Measurements from ENCODE around the gene OSTN.

OSTN gene

GRCh38 chr3:191234216-191234615 lies 35.2 kb downstream of the OSTN start (continued):
- no peak for TF ChIP-seq BACH2 (CRISPR knock-in tag; IDR thresholded peaks at IDR 0.05; ENCODE audit: borderline replicate concordance)
- no peak for TF ChIP-seq ZFP3 (CRISPR knock-in tag; IDR thresholded peaks at IDR 0.05)
- TF ChIP-seq ZNF70 (CRISPR knock-in tag; IDR thresholded peaks at IDR 0.05), result no peak
- no peak for TF ChIP-seq ZC3H10 (CRISPR knock-in tag; IDR thresholded peaks at IDR 0.05)
- TF ChIP-seq PPARA (CRISPR knock-in tag; IDR thresholded peaks at IDR 0.05; ENCODE audit: borderline replicate concordance), result no peak
- TF ChIP-seq ZNF8 (CRISPR knock-in tag; IDR thresholded peaks at IDR 0.05), result no peak
- no peak for TF ChIP-seq CREB5 (CRISPR knock-in tag; IDR thresholded peaks at IDR 0.05; ENCODE audit: low read depth)
- TF ChIP-seq TOX (CRISPR knock-in tag; IDR thresholded peaks at IDR 0.05; ENCODE audit: borderline replicate concordance), result no peak

GRCh38 chr3:191235331-191236314 lies 36.6 kb downstream of the OSTN start:
- no peak for TF ChIP-seq CREB5 (CRISPR knock-in tag; IDR thresholded peaks at IDR 0.05; ENCODE audit: low read depth)
- no peak for TF ChIP-seq TOX (CRISPR knock-in tag; IDR thresholded peaks at IDR 0.05; ENCODE audit: borderline replicate concordance)
- no peak for TF ChIP-seq ISL1 (CRISPR knock-in tag; IDR thresholded peaks at IDR 0.05)
- TF ChIP-seq OSR1 (CRISPR knock-in tag; IDR thresholded peaks at IDR 0.05), result no peak
- no peak for TF ChIP-seq TSHZ2 (CRISPR knock-in tag; IDR thresholded peaks at IDR 0.05)
- TF ChIP-seq BACH2 (CRISPR knock-in tag; IDR thresholded peaks at IDR 0.05; ENCODE audit: borderline replicate concordance), result no peak
- TF ChIP-seq ZNF70 (CRISPR knock-in tag; IDR thresholded peaks at IDR 0.05), result no peak
- TF ChIP-seq CSDC2 (CRISPR knock-in tag; IDR thresholded peaks at IDR 0.05), result no peak
- peak; percentile 46; the same call in 1 of the 3 replicates for ATAC-seq

- TF ChIP-seq CSDC2 (CRISPR knock-in tag; IDR thresholded peaks at IDR 0.05) (0 out of 2 replicates have a peak, but pooled peaks have one; percentile 29), PPARA (CRISPR knock-in tag; IDR thresholded peaks at IDR 0.05; ENCODE audit: borderline replicate concordance) (no peak), RARB (CRISPR knock-in tag; IDR thresholded peaks at IDR 0.05) (no peak), TOX (CRISPR knock-in tag; IDR thresholded peaks at IDR 0.05; ENCODE audit: borderline replicate concordance) (peak; percentile 73; the same call in 1 of the 2 replicates), OSR1 (CRISPR knock-in tag; IDR thresholded peaks at IDR 0.05) (0 out of 2 replicates have a peak, but pooled peaks have one; percentile 48), ZC3H10 (CRISPR knock-in tag; IDR thresholded peaks at IDR 0.05) (no peak)
- ATAC-seq, result no peak
Observed at GRCh38 chr3:191236646-191237045, 37.6 kb downstream of the OSTN start.

GRCh38 chr3:191237047-191237882 lies 38.2 kb downstream of the OSTN start:
- ATAC-seq, result no peak
- no peak for TF ChIP-seq CSRNP3 (CRISPR knock-in tag; IDR thresholded peaks at IDR 0.05)
- no peak for TF ChIP-seq ZFP30 (CRISPR knock-in tag; IDR thresholded peaks at IDR 0.05)
- TF ChIP-seq RARB (CRISPR knock-in tag; IDR thresholded peaks at IDR 0.05), result no peak
- TF ChIP-seq ZNF70 (CRISPR knock-in tag; IDR thresholded peaks at IDR 0.05), result no peak
- TF ChIP-seq PPARA (CRISPR knock-in tag; IDR thresholded peaks at IDR 0.05; ENCODE audit: borderline replicate concordance), result no peak
- TF ChIP-seq CSDC2 (CRISPR knock-in tag; IDR thresholded peaks at IDR 0.05), result no peak
- TF ChIP-seq GLIS3 (CRISPR knock-in tag; IDR thresholded peaks at IDR 0.05), result no peak
- TF ChIP-seq PATZ1 (CRISPR knock-in tag; IDR thresholded peaks at IDR 0.05; ENCODE audit: borderline replicate concordance), result no peak
- TF ChIP-seq ZNF565 (CRISPR knock-in tag; conservative IDR thresholded peaks at IDR 0.05; ENCODE audit: low read depth), result no peak
- TF ChIP-seq ARNTL (CRISPR knock-in tag; IDR thresholded peaks at IDR 0.05; ENCODE audit: borderline replicate concordance, low read depth), result no peak
- no peak for TF ChIP-seq TSHZ2 (CRISPR knock-in tag; IDR thresholded peaks at IDR 0.05)

All from SK-N-SH treated with all-trans-retinoic acid at 6 μM for 48 hours (cell line).